HG03175 (cell line): Measurements from ENCODE around the gene PSME1.

ENCODE experiments used
- ATAC-seq: cut with Tn5 transposase; IDR thresholded peaks from one replicate; pipeline ENCODE4 v1.9.1; 2021; ENCODE audit warnings: mild to moderate bottlenecking, moderate library complexity; ENCODE audit not compliant: unreplicated experiment

The PSME1 gene

DNA sequence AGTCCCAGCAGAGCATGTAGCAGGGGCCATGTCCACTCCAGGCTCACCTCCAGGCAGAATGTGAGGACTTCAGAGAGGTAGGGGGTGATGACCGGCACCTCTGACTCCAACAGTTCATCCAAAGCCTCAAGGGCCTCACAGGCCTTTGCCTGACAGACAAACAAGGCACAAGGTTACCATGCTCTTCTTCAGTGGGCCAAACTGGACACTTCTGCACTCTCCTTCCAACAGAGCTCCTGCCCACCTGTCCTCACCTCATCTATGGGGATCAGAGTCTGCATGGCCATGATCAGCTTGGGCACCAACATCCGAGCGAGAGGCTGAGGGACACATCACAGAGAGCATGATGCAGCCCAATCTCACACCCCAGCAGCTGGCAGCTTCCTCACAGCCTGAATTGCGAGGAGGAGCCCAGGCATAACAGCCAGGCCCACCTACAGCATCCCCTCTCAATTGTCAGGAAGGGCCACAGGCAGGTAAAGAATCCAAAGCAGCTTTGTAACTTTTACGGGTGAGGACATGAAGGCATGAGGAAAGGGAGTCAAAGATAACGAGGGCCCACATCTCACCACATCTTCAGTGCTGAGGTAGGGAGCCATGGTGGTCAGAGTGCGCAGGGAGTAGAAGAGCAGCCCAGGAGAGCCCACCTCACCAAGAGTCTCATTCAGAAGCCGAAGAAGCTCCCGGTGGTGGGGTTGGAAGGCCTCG, 51.0 kb downstream of the PSME1 start:
- ATAC-seq, result no peak

- no peak for ATAC-seq
Observed at GRCh38 chr14:24187539-24187915, 51.5 kb downstream of the PSME1 start.
